Glomerular endothelial cell (primary cell): ENCODE results near the gene PRDM13. TPM values are rescaled to one million over a fixed set of nuclear protein-coding genes. Genes with fewer than 3 reads are reported as not detected.

ENCODE experiments used
- DNase-seq: peaks from one replicate; pipeline ENCODE4 v3.0.0-alpha.2; 2011; ENCODE audit warnings: low read depth, low spot score; ENCODE audit errors: extremely low read depth
- total RNA-seq: library from RNA; depleted of rRNA; stranded (reverse); fragments of >200 nt; gene quantifications from 2 replicates; pipeline ENCODE4 v1.2.3, GENCODE V29; 2015

Gene PRDM13
- total RNA-seq, 1 donor from 2014 or later: not detected

DNA sequence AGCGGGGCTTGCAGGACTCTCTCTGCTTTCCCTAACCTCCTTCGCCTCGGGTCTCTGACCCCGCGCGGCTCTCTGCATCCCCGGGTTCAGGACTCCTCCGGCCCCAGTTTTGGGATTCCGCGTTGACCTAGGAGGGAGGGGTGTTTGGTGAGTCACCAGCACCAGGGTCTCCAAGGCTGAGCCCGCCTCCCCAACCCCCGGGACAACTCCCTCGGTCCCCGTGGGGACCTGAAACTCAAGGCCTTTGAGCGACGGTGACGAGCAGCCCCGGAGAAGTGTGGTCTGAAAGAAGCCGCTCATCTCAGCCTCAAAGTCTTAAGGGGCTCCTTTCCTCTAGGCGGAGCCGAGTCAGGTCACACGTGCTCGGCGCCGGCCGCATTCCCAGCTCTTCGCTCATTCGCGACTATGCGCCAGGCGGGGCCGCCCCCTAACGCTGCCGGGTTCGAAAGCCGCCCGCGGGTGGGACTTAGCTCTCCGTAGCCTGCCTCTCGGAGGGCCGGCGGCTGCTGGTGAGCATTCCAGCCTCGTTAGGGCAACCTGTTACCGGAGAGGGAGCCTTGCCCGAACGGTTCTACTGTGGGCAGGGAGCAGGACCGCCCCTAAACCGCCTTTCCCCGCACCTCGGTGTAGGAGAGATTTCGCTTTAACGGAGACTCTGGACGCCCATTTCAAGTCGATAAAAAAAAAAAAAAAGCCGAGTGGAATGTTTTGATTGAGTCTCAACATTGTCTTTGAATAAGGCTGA lies 3.0 kb upstream of the PRDM13 start:
- no peak for DNase-seq

DNA sequence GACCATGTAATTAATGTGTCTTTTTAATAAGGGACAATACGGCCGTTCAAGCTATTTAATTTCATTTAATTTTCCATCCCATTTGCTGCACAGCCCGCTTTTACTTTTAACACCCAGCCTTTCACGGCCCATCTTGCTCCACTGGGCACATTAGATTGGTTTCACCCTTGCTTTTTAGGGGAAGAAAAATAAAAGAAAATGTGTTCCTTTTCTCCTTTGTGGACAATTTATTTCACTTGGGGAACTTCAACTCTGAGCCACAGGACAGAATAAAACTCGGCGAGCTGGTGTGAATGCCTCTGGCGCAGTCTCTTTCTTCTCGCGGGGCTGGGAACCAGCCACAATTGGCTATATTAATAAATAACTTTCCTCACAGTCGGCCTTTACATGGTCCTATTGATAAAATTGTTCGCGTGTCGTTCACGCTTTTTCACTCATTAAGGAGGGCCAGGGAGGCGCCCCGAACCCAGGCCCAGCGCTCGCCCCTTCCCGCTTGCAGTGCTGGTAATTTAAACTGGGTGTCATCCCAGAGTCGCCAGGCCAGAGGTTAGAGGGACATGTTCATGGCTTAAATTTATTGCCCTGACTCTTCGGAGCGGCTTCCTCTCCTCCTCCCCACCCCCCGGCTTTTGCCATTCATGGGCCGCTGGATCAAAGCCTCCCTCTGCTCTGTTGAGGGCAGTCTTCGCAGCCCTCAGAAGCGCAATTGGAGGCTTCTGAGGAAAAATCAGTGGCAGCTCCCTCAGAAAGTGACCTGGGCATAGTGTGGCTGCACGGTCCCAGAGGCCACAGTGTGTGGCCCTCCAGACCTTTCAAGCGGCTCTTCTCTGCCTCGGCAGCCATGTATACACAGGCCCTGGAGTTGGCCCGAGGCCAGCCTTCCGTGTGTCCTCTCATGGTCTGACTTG lies 2.2 kb upstream of the PRDM13 start:
- DNase-seq: no peak

DNA sequence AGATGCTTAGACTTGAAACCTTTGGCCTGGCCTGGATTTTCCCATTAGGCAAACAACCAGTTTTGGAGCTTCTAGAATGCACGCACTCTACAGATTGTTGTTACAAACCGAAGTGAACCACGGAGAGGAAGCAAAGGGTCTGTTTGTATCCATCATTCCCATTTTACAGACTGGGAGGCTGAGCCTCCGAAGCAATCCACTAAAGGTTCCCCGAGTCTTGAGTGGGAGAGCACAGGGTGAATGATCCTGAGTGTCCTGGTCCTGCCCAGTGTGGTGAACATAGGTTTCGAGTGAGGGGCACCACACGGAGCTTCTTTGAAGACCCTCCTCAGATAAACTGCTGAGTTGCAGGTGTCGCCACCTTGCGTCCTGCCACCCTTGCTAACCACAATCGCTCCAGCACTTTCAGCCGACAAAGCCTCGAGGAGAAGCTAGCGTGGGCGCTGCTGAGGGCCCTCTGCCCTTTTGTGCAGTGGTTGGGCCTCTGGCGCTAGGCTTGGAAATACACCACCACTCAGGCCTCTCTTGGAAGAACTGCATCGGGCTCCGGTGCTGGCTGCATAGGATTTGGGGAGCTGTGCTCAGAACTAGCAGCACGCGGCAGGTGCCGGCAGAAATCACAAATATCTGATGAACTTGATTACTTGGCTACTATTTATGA lies 1.4 kb upstream of the PRDM13 start:
- no peak for DNase-seq

DNA sequence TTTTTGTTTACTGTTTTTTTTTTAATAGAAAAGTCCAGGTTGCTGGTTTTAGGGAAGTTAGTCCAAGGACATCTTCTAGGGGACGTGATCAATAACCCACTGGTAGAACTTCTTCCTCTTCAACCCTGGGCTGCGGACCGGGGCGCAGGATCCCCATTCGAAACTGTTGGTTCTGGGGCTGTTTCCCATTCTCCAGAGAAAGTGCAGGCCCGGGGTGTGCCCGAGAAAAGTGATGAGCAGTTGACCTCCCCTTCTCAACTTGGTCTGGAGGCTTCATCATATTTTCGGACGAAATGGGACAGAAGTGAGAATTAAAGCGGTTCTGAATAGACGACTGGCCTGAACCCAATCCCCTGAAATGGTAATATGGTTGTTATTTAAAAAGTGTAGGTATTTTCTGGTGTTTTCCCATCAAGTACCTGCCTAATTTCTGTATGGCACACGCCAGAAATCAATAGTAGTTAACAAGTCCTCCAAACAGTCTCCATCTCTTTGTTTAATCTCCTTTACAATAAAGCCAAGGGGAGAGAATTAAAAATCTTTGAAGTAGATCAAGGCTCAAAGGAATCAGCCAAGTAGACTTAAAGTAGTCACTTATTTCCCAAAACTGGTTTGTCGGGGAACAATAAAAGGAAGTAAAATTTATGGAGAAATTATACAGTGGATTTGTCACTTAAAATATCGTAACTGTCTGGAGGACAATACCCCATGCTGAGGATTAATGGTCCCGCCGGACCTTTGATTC lies 550 bp upstream of the PRDM13 start:
- DNase-seq: no peak

DNA sequence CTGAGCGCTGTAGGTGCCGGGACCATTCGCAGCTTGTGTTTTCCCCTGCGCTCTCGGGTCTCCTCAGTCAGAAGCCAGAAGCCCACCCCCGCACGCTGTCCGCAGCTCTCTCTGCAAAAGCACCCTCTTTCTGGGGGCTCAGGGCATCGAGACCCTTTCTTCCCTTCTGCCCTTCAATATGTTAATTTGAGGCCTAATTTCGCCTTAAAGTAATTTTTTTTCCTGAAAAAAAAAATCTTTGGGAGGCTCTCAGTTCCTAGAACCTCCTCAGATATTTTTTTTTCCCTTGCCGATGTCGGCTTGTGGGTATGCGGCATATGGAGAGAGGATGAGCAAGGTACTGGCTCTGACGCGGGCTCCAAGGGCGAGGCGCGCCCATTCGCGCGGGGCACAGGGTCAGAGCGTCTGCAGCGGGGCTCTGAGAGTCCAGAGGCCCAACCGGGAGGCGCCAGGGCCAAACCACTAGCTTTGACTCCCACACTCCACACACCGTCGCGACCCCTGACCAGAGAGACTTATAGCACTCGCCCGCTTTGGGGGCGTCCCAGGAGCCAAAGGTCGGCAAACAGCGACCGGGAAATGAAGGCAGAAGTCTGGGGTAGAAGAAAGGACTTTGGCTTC lies 893 bp downstream of the PRDM13 start:
- no peak for DNase-seq

DNA sequence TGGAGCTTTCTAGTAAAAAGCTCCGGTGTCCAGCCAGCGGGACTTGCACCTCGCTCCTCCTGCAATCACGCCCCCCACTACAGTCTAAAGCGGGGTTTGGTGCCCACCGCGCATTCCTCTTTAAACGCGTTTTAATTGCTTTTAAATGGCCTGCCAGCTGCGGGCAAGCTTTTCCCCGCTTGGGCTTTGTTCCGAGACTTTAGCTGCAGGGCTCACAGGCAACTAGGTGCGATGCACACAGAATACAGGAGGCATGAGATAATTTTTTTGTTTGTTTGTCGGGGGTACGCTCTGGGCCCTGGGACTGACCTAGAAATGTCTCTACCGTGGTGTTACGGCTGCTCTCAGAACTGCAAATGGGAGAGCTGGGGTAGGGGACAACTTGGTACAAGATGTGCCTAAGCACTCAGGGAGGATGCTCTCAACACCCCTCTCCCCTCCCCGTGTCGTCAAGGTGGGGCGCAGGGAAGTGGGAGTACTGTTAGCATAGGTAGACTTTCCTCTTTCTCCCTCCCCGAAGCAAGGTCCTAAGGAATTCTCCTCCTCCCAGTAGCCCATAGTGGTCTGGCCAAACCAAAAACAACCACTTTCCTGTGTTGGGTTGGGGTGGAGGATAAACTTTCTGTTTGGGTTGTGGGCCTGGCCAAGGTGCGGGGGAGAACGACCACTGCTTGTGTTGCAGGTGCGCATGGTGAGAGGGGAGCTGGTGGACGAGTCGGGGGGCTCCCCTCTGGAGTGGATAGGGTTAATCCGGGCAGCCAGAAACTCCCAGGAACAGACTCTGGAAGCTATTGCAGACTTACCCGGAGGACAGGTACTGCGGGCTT lies 1.6 kb downstream of the PRDM13 start:
- DNase-seq: no peak

DNA sequence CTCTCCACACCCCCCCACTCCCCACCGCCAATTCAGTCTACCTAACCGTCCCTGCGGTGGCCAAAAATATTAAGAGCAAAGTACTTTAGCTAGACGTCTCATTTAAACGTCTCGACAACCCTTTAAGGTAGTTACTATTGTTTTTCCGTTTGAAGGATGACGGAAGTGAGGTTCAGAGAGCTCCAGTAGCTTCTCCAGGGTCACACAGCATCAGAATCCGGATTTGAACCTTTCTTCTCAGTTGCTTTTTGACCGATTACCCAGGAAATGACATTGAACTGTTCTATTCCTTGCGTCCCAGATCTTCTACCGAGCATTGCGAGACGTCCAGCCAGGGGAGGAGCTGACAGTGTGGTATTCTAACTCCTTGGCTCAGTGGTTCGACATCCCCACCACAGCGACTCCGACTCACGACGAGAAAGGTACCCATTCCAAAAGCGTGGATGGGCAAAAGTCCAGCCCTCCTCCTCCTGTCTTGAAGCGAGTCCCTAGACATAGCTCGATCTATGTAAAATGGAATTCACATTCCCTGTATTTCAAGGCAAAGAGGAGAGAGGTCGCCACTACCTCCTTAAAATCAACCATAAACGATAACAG lies 2.4 kb downstream of the PRDM13 start:
- no peak for DNase-seq

DNA sequence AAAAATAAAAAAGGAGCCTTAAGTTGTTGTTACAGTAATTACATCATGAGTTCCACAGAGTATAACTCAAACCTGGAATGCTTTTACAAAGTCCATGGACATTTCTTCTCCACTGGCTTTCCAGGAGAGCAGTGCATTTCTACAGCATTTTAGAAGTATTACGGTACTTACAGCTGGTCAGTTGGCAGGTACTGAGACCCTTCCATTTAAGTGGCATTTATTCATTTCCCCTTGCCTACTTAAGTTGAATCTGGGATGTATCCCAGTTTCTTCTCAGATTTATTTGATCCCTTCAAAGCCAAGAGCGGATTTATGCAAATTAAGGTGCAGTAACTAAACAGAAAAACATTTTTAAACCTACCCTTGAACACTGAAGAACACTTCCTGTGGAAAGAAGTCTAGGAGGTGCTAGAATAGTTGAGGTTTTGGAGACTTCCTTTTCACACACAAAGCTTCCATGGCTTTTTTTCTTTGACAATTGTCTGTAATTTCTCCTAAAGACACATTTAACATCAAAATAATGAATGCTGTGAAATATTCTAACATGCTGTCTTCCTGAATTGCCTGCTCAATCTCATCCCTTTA lies 3.4 kb downstream of the PRDM13 start:
- no peak for DNase-seq

DNA sequence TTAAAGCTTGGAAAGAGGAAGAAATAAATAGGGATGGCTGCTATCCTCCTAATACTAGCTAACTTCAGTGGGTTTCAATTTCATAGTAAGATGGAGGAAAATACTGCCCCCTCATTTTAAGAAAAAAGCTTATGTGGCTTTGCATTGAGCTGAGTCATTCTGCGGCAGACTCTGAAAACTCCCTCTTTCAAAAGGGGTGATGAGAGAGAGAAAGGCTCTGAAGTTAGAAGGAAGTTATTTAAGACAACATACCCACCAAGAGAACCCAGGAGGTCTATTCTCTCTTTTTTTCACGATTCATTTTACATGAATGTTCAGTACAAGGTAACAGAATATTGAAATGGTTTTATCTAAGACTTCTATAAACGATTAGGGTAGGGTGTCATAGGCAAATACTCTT lies 4.5 kb downstream of the PRDM13 start:
- DNase-seq: no peak

DNA sequence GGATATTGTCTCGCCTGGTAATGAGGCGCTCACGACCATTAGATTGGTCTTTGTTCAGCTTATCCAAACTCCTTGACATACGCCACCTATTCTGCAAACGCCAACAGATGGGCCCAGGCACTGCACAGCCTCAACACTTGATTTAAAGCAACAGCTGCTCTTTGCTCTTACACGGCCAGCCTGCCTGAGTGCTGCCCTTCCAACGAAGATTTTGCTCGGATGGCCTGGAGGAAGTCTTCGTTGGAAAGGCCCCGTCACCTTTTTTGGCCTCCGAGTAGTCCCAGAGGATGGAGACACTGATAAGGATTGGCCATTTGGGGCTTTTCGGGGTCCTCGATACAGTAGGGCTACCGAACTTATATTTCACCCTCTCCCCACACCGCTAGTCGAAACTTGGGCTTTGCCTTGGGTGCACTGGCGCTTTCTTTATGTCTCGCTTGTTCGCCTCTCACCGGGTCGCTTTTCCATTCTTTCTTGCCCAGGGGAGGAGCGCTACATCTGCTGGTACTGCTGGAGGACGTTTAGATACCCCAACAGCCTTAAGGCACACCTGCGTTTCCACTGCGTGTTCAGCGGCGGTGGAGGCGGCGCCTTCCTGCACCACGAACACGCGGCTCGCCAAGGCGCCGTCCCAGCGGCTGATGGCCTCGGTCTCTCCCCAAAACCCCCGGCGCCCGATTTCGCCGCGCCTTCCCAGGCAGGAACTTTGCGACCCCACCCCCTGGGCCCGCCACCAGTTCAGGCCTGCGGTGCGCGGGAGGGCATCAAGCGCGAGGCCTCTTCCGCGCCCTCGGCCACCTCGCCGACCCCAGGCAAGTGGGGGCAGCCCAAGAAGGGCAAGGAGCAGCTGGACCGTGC lies 6.1 kb downstream of the PRDM13 start:
- DNase-seq: no peak

DNA sequence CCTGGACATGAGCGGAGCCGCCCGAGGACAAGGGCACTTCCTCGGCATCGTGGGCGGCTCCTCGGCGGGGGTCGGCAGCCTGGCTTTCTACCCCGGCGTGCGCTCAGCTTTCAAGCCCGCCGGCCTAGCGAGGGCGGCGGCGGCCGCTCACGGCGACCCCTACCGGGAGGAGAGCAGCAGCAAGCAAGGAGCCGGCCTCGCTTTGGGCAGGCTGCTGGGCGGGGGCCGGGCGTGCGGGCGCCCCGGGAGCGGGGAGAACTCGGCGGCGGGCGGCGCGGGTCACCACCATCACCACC lies 6.7 kb downstream of the PRDM13 start:
- DNase-seq: no peak

DNA sequence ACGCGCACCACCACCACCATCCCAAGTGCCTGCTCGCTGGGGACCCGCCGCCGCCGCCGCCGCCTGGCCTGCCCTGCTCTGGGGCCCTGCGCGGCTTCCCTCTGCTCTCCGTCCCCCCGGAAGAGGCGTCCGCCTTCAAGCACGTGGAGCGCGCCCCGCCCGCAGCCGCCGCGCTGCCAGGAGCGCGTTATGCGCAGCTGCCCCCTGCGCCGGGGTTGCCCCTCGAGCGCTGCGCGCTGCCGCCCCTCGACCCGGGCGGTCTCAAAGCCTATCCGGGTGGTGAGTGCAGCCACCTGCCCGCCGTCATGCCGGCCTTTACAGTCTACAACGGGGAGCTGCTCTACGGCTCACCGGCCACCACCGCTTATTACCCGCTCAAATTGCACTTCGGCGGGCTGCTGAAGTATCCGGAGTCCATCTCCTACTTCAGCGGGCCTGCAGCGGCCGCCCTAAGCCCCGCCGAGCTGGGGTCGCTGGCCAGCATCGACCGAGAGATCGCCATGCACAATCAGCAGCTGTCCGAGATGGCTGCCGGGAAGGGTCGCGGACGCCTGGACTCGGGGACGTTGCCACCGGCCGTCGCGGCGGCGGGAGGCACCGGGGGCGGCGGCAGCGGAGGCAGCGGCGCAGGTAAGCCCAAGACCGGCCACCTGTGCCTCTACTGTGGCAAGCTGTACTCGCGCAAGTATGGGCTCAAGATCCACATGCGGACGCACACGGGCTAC lies 7.2 kb downstream of the PRDM13 start:
- DNase-seq: no peak

DNA sequence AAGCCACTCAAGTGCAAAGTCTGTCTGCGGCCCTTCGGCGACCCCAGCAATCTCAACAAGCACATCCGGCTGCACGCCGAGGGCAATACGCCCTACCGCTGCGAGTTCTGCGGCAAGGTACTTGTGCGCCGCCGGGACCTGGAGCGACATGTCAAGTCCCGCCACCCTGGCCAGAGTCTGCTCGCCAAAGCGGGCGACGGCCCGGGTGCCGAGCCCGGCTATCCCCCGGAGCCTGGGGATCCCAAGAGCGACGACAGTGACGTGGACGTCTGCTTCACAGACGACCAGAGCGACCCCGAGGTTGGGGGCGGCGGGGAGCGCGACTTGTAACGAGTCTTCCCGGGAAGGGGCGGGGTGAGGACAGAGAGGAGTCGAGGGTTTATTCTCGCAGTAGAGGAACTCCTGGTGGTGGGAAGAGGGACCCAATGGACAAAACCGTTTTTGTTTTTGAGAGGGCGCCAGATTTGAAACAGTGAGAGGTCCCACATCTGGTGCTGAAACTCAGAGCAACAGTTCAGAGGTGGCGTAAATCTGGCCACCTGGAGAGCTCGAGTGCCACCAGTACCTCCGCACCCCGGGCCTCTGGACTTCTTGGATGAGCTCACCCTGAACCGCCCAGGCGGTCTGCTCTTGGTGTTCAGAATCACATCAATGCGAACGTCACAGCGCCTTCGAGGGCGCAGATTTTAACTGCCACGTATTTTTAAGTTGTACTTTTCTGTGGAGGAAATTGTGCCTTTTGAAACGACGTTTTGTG lies 8.0 kb downstream of the PRDM13 start:
- DNase-seq: no peak

DNA sequence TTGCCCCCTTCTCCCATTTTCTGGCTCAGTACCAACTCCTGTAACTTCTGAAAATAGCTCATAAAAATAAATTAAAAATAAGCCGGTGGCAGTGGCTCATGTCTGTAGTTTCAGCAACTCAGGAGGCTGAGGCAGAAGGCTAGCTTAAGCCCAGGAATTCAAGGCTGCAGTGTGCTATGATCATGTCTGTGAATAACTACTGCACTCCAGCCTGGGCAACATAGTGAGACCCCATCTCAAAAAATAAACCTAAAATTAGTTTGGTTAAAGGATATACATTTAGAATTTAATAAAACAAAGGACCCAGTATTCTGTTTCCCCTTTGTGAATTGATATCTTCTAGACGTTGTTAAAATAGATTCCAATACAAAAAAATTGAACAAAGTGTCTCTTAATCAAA lies 10.5 kb downstream of the PRDM13 start:
- no peak for DNase-seq

DNA sequence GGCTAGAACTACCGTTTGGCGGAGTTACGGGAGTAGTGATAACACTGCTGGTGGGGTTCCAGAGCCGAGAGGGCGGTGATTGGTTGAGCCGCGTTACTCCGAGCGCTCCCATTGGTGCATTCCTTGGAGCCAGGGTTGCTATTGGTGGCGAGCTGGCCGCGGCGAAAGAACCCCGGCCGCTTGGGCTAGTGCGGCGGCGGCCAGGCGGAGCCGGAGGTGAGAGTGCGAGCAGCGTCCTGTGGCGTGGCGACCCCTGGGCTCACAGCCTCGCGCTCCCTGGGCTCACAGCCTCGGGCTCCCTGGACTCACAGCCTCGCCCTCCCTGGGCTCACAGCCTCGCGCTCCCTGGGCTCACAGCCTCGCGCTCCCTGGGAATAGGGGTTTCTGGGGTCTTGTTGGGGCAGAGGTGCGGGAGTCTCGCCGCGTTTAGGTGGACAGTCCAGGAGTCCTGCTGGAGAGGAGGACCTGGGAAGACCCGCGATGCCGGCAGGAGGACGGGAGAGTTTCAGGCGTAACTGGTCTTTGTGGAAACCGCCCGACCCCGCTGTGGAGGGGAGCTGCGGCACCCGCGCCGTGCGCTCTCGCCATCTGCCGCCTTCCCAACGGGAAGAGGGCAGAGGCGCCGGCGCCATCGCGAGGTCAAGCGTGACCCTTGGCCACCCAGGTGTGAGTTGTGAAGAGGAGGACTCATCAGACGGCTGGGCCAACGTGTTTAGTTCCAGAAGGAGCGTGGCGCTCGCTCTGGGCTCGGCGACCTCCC lies 12.2 kb downstream of the PRDM13 start:
- no peak for DNase-seq

DNA sequence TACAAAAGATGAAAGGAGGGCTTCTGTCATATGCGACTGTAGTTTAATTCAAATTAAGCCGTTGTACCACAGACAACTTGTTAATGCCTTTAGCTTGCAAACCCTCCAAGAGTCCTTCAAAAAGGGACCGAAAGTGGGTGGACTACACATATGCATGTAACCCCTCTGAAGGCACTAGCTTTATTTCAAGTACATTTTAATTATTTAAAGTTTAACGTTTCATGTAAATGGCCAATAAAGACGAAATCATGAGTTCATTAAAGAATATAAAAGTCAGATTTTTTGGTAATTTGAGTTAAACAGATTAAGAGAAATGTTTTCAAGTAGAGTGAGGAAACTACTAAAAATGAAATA lies 12.8 kb downstream of the PRDM13 start:
- DNase-seq: no peak
